CMK (cell line): ENCODE measurements around the gene ATP6V1F.

ENCODE experiments used
- DNase-seq: peaks from one replicate; pipeline ENCODE4 v3.0.0-alpha.2; 2010; ENCODE audit warnings: low read depth

The ATP6V1F gene

GRCh38 chr7:128884561-128885369, 22.1 kb downstream of the ATP6V1F start:
- no peak for DNase-seq

- DNase-seq: no peak
Observed at GRCh38 chr7:128885370-128886187, 22.9 kb downstream of the ATP6V1F start.

- DNase-seq: no peak
Observed at GRCh38 chr7:128886391-128887168, 23.9 kb downstream of the ATP6V1F start.

GRCh38 chr7:128887169-128888038, 24.7 kb downstream of the ATP6V1F start:
- no peak for DNase-seq

- DNase-seq: no peak
Observed at GRCh38 chr7:128888039-128888755, 25.5 kb downstream of the ATP6V1F start.

- no peak for DNase-seq
Observed at GRCh38 chr7:128888756-128889095, 26.1 kb downstream of the ATP6V1F start.

GRCh38 chr7:128889121-128889520, 26.5 kb downstream of the ATP6V1F start:
- no peak for DNase-seq

GRCh38 chr7:128890306-128891109, 27.9 kb downstream of the ATP6V1F start:
- no peak for DNase-seq

- no peak for DNase-seq
Observed at GRCh38 chr7:128891110-128891941, 28.7 kb downstream of the ATP6V1F start.

GRCh38 chr7:128891942-128892269, 29.2 kb downstream of the ATP6V1F start:
- no peak for DNase-seq

GRCh38 chr7:128892521-128893250, 30.0 kb downstream of the ATP6V1F start:
- no peak for DNase-seq

GRCh38 chr7:128893251-128894100, 30.8 kb downstream of the ATP6V1F start:
- no peak for DNase-seq

- no peak for DNase-seq
Observed at GRCh38 chr7:128894101-128894440, 31.4 kb downstream of the ATP6V1F start.

GRCh38 chr7:128895320-128895719, 32.7 kb downstream of the ATP6V1F start:
- no peak for DNase-seq

- DNase-seq: no peak
Observed at GRCh38 chr7:128899392-128899791, 36.7 kb downstream of the ATP6V1F start.

GRCh38 chr7:128900237-128900636, 37.6 kb downstream of the ATP6V1F start:
- no peak for DNase-seq

GRCh38 chr7:128902761-128903585, 40.3 kb downstream of the ATP6V1F start:
- no peak for DNase-seq
